Measurements from ENCODE around the gene CNOT11. TPM values are rescaled to one million over a fixed set of nuclear protein-coding genes. Genes with fewer than 3 reads are reported as not detected.

CNOT11 gene
- total RNA-seq, 1 experiment from 2014 or later: 57.8 TPM

- Histone ChIP-seq H3K9ac (ENCODE audit: low read length) (no peak overlapping the region), H3K27me3 (ENCODE audit: insufficient read depth, low read length) (no peaks in the 10 kb centered on the region), H3K4me3 (replicated peaks in 1 of 2; ENCODE audit: low read depth in 1 of 2, low read length in 2 of 2) (no peak overlapping the region), H3K4me1 (ENCODE audit: control insufficient read depth in 1 of 2, insufficient read depth in 2 of 2, low read length in 2 of 2) (no peaks in the 10 kb centered on the region), H3K9me3 (ENCODE audit: control insufficient read depth in 1 of 2, insufficient read depth in 1 of 2, low read depth in 1 of 2, low read length in 2 of 2) (no peaks in the 10 kb centered on the region), H2AFZ (ENCODE audit: low read depth, low read length, poor library complexity, severe bottlenecking) (no peak overlapping the region), H3K36me3 (ENCODE audit: control insufficient read depth in 1 of 2, insufficient read depth in 2 of 2, low read length in 2 of 2) (peaks cover 0 to 6% of the 10 kb centered on the region in 2 experiments; a peak in 1 of 4 replicates), H3K27ac (ENCODE audit: low read depth, low read length) (no peak overlapping the region), H4K20me1 (ENCODE audit: insufficient read depth) (no peaks in the 10 kb centered on the region), H3K79me2 (ENCODE audit: insufficient read depth, low read length) (peaks cover 100% of the 10 kb centered on the region), H3K9me2 (ENCODE audit: insufficient read depth) (no peaks in the 10 kb centered on the region), H3K4me2 (ENCODE audit: low read length) (no peak overlapping the region)
- DNase-seq (ENCODE audit: low read depth, low spot score) (no peak), ATAC-seq (no peak)
- intact Hi-C loops (cut with micrococcal nuclease): no loop called here
- no peak for TF ChIP-seq ZBTB33 (IDR thresholded peaks at IDR 0.05; ENCODE audit: extremely low read depth, insufficient replicate concordance, low read length)
- no peak for TF ChIP-seq REST (IDR thresholded peaks at IDR 0.05; ENCODE audit: low read depth)
- no peak for TF ChIP-seq CBX3 (IDR thresholded peaks at IDR 0.05; ENCODE audit: low read depth)
- no peak for TF ChIP-seq ZNF274 (IDR thresholded peaks at IDR 0.05; ENCODE audit: low read depth, low read length)
- TF ChIP-seq ATF3 (IDR thresholded peaks at IDR 0.05): no peak
- no peak for TF ChIP-seq MAX (IDR thresholded peaks at IDR 0.05)
- no peak for TF ChIP-seq SP1 (IDR thresholded peaks at IDR 0.05; ENCODE audit: low read depth)
- no peak for TF ChIP-seq RAD21 (IDR thresholded peaks at IDR 0.05; ENCODE audit: low read depth)
- TF ChIP-seq ZFX (IDR thresholded peaks at IDR 0.05): no peak
- no peak for TF ChIP-seq CTCF (IDR thresholded peaks at IDR 0.05 in 2 of 3, conservative IDR thresholded peaks at IDR 0.05 in 1 of 3; ENCODE audit: borderline replicate concordance in 1 of 3, insufficient read depth in 1 of 3, low read depth in 2 of 3, low read length in 2 of 3)
- no peak for TF ChIP-seq SRF (IDR thresholded peaks at IDR 0.05; ENCODE audit: low read depth)
- no peak for TF ChIP-seq SIN3A (IDR thresholded peaks at IDR 0.05; ENCODE audit: low read depth)
- no peak for TF ChIP-seq EGR1 (IDR thresholded peaks at IDR 0.05; ENCODE audit: low read depth)
- RAD21 ChIA-PET (ENCODE audit: low non-redundant PET in 1 of 2, low total read pairs in 2 of 2, uncharacterized antibody in 2 of 2, unreplicated experiment in 2 of 2): no interaction called here
- POLR2A ChIA-PET: interaction anchor here (2.3 kb wide), 1 partner anchor 9 kb away, joined by 9 read pairs; the partner anchor contains the start of gene RNF149
- BruUV-seq (replicated peaks): no TSS peak
- CTCF ChIA-PET: no interaction called here
These were observed 47.5 kb downstream of the CNOT11 start for GRCh38 chr2:101300164-101300563.

Data from HCT116 (cell line).